Upper lobe of left lung (tissue), 6 donors: ENCODE measurements around the gene TTC9C. TPM values are rescaled to one million over a fixed set of nuclear protein-coding genes. Genes with fewer than 3 reads are reported as not detected.

Experiments used
- ATAC-seq, 2 donors: fragments of 200-7000 bp; cut with Tn5 transposase; one replicate each; pipeline ENCODE4 v1.9.1; 2022; ENCODE audit warnings: mild to moderate bottlenecking in 2 of 2, moderate library complexity in 2 of 2; ENCODE audit not compliant: low FRiP score in 2 of 2
- DNase-seq, 2 donors: peaks; one replicate each; pipeline ENCODE4 v3.0.0-alpha.2; 2019 to 2020
- H3K27ac ChIP-seq, 4 donors: fragments of 200-600 bp; sonication (generic); one replicate each; pipeline ENCODE4 v1.5.1; 2016 to 2019
- H3K27me3 ChIP-seq, 4 donors: fragments of 200-600 bp; sonication (generic); one replicate each; pipeline ENCODE4 v1.5.1; 2017 to 2019
- H3K36me3 ChIP-seq, 4 donors: fragments of 200-600 bp; sonication (generic); one replicate each; pipeline ENCODE4 v1.5.1; 2016 to 2019
- H3K4me1 ChIP-seq, 4 donors: fragments of 200-600 bp; sonication (generic); one replicate each; pipeline ENCODE4 v1.5.1; 2018 to 2019
- H3K4me3 ChIP-seq, 4 donors: fragments of 200-600 bp; sonication (generic); one replicate each; pipeline ENCODE4 v1.5.1; 2017 to 2019; ENCODE audit warnings: mild to moderate bottlenecking in 2 of 4, moderate library complexity in 1 of 4
- H3K9me3 ChIP-seq, 4 donors: fragments of 200-600 bp; sonication (generic); one replicate each; pipeline ENCODE4 v1.5.1; 2018 to 2019
- EP300 ChIP-seq, 4 donors: sonication (generic); formaldehyde crosslinking; IDR thresholded peaks; one replicate each; pipeline ENCODE4 v1.5.1; 2017; ENCODE audit warnings: antibody characterized with exemption in 4 of 4, control low read depth in 2 of 4
- POLR2A ChIP-seq, 4 donors: fragments of 450-650 bp; IDR thresholded peaks; one replicate each; pipeline ENCODE4 v1.5.1; 2016 to 2017; ENCODE audit warnings: antibody characterized with exemption in 4 of 4, mild to moderate bottlenecking in 2 of 4
- POLR2AphosphoS5 ChIP-seq, 2 donors: sonication (generic); formaldehyde crosslinking; IDR thresholded peaks; one replicate each; pipeline ENCODE4 v1.5.1; 2017; ENCODE audit warnings: antibody characterized with exemption in 2 of 2
- WGBS, 2 donors: methylation state at CpG; one replicate each; pipeline ENCODE4 v1.1.5; 2017 to 2018; 5-methylcytosine and 5-hydroxymethylcytosine counted together
- total RNA-seq, 6 donors: library from RNA; depleted of rRNA in 4 of 6; stranded (reverse); fragments of >200 nt in 4 of 6; gene quantifications; one replicate each; pipeline versions ENCODE4 v1.1.0 to v1.2.1, GENCODE V29; 2016 to 2021
- TF ChIP-seq, protein P1 (sequence below), 6 experiments: fragments of 450-650 bp in 4 of 6; fragments of 200-600 bp in 2 of 6; sonication (generic) in 2 of 6; IDR thresholded peaks; one replicate each; pipeline ENCODE4 v1.5.1; 2016 to 2019; ENCODE audit warnings: antibody characterized with exemption in 6 of 6
- donor health status: DM: no; HTN: no; CAD: no; lungs with moderate emphysema.
- donor health status: DM: no; HTN: yes; CAD: no; lungs with severe emphysema.

Gene TTC9C
- total RNA-seq, 6 donors from 2014 or later = 18.9 to 31.5 (median 28.6) TPM

GRCh38 chr11:62706850-62707247 lies 21.4 kb upstream of the TTC9C start:
- DNase-seq = no peak
- Histone ChIP-seq H3K36me3 (peaks cover 0 to 17% (median 11%) of the 10 kb centered on the region in 4 donors), H3K27me3 (no peaks in the 10 kb centered on the region), H3K27ac (peak overlapping the region; percentile 62 to 89 (median 79)), H3K4me1 (peaks cover 31 to 43% (median 38%) of the 10 kb centered on the region in 4 donors), H3K9me3 (no peaks in the 10 kb centered on the region), H3K4me3 (peak overlapping the region in 3 of 4 donors; percentile 61 to 85 (median 85))
- ATAC-seq = no peak
- TF ChIP-seq EP300 (IDR thresholded peaks at IDR 0.05) = no peak
- no peak for TF ChIP-seq POLR2A (IDR thresholded peaks at IDR 0.05)
- no peak for TF ChIP-seq POLR2AphosphoS5 (IDR thresholded peaks at IDR 0.05)
- TF ChIP-seq, protein P1, sequence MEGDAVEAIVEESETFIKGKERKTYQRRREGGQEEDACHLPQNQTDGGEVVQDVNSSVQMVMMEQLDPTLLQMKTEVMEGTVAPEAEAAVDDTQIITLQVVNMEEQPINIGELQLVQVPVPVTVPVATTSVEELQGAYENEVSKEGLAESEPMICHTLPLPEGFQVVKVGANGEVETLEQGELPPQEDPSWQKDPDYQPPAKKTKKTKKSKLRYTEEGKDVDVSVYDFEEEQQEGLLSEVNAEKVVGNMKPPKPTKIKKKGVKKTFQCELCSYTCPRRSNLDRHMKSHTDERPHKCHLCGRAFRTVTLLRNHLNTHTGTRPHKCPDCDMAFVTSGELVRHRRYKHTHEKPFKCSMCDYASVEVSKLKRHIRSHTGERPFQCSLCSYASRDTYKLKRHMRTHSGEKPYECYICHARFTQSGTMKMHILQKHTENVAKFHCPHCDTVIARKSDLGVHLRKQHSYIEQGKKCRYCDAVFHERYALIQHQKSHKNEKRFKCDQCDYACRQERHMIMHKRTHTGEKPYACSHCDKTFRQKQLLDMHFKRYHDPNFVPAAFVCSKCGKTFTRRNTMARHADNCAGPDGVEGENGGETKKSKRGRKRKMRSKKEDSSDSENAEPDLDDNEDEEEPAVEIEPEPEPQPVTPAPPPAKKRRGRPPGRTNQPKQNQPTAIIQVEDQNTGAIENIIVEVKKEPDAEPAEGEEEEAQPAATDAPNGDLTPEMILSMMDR (IDR thresholded peaks at IDR 0.05) = no peak
- 81 to 83% methylated on average over 8 of the region's 8 CpGs for WGBS, 2 donors

DNA sequence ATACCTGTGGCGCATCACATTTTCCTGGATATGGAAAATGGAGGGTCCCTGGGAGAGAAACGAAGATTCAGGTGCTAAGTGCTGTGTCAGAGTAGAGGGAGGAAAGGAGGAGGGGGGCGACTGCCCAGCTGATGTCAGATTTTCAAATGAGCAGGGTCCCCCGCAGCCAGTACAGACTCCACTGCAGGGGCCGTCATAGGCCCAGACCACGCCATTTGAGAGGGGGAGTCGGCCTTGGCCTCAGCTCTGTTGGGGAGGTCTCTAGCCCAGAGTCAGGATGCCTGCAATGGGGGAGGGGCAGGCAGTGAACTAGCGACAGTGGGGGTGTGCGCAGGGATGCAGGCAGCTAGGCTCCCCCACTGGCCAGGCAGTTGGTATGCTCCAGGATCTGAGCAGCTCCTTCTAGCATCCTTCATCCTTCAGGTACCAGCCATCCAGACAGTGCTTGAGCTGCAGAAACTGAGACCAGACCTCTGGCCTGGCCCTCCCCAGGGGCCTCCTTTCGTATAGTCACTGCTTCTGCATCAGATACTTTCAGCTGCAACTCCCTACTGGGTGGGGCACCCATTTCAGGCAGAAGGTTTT lies 20.9 kb upstream of the TTC9C start, which contains the start of the genes BSCL2 and GNG3:
Gene BSCL2, minus strand, starts transcription at position 148 of the 585 bp plus-strand sequence. CDS start 229 bp downstream, outside the sequence.
Gene GNG3, plus strand, starts transcription at position 400 of the 585 bp plus-strand sequence. CDS start 620 bp downstream, outside the sequence.
- H3K27me3 ChIP-seq = no peaks in the 10 kb centered on the region
- peak within 1 kb of the TSS; percentile 62 to 98 (median 94) for H3K27ac ChIP-seq
- peak within 1 kb of the TSS; percentile 49 to 85 (median 73) for H3K4me3 ChIP-seq
- no peak for ATAC-seq
- TF ChIP-seq, protein P1 (IDR thresholded peaks at IDR 0.05) = no peak
- TF ChIP-seq POLR2A (IDR thresholded peaks at IDR 0.05) (no peak), EP300 (IDR thresholded peaks at IDR 0.05) (no peak), POLR2AphosphoS5 (IDR thresholded peaks at IDR 0.05) (no peak)
- H3K4me1 ChIP-seq = peaks cover 31 to 43% (median 38%) of the 10 kb centered on the region in 4 donors
- WGBS, 2 donors = 92 to 96% methylated on average over 6 to 9 of the region's 10 CpGs
- H3K9me3 ChIP-seq = no peaks in the 10 kb centered on the region
- peaks cover 4 to 21% (median 17%) of the 10 kb centered on the region in 4 donors for H3K36me3 ChIP-seq
- no peak for DNase-seq

GRCh38 chr11:62708392-62708791 lies 19.9 kb upstream of the TTC9C start:
- peaks cover 4 to 29% (median 22%) of the 10 kb centered on the region in 4 donors for H3K36me3 ChIP-seq
- H3K4me1 ChIP-seq = peaks cover 36 to 51% (median 40%) of the 10 kb centered on the region in 4 donors
- peak overlapping the region; percentile 93 to 98 (median 95) for H3K27ac ChIP-seq
- DNase-seq = no peak
- H3K4me3 ChIP-seq = peak overlapping the region in 3 of 4 donors; percentile 54 to 66 (median 55)
- H3K9me3 ChIP-seq = no peaks in the 10 kb centered on the region
- 73 to 74% methylated on average over 5 of the region's 5 CpGs for WGBS, 2 donors
- no peaks in the 10 kb centered on the region for H3K27me3 ChIP-seq
- ATAC-seq = no peak
- TF ChIP-seq POLR2A (IDR thresholded peaks at IDR 0.05) (no peak), EP300 (IDR thresholded peaks at IDR 0.05) (no peak), POLR2AphosphoS5 (IDR thresholded peaks at IDR 0.05) (no peak)
- TF ChIP-seq, protein P1 (IDR thresholded peaks at IDR 0.05) = no peak

DNA sequence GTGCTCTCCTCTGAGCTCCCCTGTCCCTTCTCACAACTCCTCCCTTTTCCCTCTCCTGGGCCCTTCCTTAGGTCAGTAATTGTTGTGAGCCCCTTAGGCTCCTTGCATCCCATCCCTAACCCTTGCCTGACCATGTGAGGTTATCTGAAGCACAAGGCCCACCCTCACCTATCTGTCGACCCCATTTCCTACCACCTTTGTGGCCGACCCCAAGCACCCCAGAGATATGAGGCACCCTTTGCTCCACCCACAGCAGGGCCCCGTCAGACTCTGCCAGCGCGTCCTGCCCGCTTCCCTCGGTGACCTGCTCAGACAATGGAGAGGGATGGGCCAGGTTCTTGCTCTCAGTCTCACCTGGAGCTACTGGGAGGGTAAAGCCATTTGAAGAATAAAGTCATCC lies 19.5 kb upstream of the TTC9C start:
- Histone ChIP-seq H3K9me3 (no peaks in the 10 kb centered on the region), H3K27me3 (no peaks in the 10 kb centered on the region), H3K4me3 (peak overlapping the region; percentile 49 to 66 (median 54)), H3K36me3 (peaks cover 4 to 33% (median 25%) of the 10 kb centered on the region in 4 donors), H3K4me1 (peaks cover 37 to 55% (median 42%) of the 10 kb centered on the region in 4 donors), H3K27ac (peak overlapping the region; percentile 93 to 98 (median 95))
- TF ChIP-seq, protein P1 (IDR thresholded peaks at IDR 0.05) = no peak
- TF ChIP-seq POLR2A (IDR thresholded peaks at IDR 0.05) = no peak
- TF ChIP-seq POLR2AphosphoS5 (IDR thresholded peaks at IDR 0.05) = no peak
- TF ChIP-seq EP300 (IDR thresholded peaks at IDR 0.05) = no peak
- 3% methylated on average over 7 of the region's 7 CpGs for WGBS, 2 donors
- peak in 1 of 2 donors; percentile 43 for DNase-seq
- ATAC-seq = no peak
